ENCODE data around the gene PAQR8. TPM values are rescaled to one million over a fixed set of nuclear protein-coding genes. Genes with fewer than 3 reads are reported as not detected.

Gene PAQR8
- polyA plus RNA-seq, 1 donor from 2014 or later: 1.8 TPM

DNA sequence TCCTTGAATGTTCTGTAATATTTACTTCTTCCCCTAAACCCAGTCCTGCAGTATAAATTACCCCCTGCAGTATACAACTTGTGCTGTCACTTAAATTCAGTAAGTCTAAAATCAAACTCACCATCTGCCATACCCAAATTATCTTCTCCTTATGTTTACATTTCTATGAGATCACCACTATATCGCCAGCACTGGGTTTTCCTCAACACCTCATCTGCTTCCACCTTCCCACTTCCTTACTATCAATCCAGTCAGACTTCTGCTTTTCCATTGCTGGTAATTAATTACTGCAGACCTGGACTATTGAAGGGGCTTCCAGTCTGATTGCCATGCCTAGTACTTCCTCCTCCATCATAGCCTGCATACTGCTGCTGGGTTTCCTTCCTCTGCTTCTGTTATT lies 73.4 kb downstream of the PAQR8 start:
- H3K4me2 ChIP-seq (ENCODE audit: low read length): no peak overlapping the region
- no peaks in the 10 kb centered on the region for H3K79me2 ChIP-seq (replicated peaks; ENCODE audit: insufficient read depth, low read length)
- no peaks in the 10 kb centered on the region for H3F3A ChIP-seq (ENCODE audit: insufficient read depth, low read length, poor library complexity, severe bottlenecking)
- TF ChIP-seq RAD21 (conservative IDR thresholded peaks at IDR 0.05) (no peak), SMC3 (conservative IDR thresholded peaks at IDR 0.05; ENCODE audit: poor library complexity) (no peak), EZH2 (IDR thresholded peaks at IDR 0.05; ENCODE audit: borderline replicate concordance, insufficient read depth, low read length, poor library complexity, severe bottlenecking) (no peak), EP300 (conservative IDR thresholded peaks at IDR 0.05; ENCODE audit: poor library complexity, severe bottlenecking) (no peak), MXI1 (conservative IDR thresholded peaks at IDR 0.05; ENCODE audit: poor library complexity, severe bottlenecking) (no peak), POLR2AphosphoS5 (IDR thresholded peaks at IDR 0.05) (no peak), TAF1 (IDR thresholded peaks at IDR 0.05; ENCODE audit: low read depth) (no peak)
- TF ChIP-seq, protein P1, sequence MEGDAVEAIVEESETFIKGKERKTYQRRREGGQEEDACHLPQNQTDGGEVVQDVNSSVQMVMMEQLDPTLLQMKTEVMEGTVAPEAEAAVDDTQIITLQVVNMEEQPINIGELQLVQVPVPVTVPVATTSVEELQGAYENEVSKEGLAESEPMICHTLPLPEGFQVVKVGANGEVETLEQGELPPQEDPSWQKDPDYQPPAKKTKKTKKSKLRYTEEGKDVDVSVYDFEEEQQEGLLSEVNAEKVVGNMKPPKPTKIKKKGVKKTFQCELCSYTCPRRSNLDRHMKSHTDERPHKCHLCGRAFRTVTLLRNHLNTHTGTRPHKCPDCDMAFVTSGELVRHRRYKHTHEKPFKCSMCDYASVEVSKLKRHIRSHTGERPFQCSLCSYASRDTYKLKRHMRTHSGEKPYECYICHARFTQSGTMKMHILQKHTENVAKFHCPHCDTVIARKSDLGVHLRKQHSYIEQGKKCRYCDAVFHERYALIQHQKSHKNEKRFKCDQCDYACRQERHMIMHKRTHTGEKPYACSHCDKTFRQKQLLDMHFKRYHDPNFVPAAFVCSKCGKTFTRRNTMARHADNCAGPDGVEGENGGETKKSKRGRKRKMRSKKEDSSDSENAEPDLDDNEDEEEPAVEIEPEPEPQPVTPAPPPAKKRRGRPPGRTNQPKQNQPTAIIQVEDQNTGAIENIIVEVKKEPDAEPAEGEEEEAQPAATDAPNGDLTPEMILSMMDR (IDR thresholded peaks at IDR 0.05; ENCODE audit: poor library complexity, severe bottlenecking): no peak
- TF ChIP-seq, protein P2, sequence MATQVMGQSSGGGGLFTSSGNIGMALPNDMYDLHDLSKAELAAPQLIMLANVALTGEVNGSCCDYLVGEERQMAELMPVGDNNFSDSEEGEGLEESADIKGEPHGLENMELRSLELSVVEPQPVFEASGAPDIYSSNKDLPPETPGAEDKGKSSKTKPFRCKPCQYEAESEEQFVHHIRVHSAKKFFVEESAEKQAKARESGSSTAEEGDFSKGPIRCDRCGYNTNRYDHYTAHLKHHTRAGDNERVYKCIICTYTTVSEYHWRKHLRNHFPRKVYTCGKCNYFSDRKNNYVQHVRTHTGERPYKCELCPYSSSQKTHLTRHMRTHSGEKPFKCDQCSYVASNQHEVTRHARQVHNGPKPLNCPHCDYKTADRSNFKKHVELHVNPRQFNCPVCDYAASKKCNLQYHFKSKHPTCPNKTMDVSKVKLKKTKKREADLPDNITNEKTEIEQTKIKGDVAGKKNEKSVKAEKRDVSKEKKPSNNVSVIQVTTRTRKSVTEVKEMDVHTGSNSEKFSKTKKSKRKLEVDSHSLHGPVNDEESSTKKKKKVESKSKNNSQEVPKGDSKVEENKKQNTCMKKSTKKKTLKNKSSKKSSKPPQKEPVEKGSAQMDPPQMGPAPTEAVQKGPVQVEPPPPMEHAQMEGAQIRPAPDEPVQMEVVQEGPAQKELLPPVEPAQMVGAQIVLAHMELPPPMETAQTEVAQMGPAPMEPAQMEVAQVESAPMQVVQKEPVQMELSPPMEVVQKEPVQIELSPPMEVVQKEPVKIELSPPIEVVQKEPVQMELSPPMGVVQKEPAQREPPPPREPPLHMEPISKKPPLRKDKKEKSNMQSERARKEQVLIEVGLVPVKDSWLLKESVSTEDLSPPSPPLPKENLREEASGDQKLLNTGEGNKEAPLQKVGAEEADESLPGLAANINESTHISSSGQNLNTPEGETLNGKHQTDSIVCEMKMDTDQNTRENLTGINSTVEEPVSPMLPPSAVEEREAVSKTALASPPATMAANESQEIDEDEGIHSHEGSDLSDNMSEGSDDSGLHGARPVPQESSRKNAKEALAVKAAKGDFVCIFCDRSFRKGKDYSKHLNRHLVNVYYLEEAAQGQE (IDR thresholded peaks at IDR 0.05; ENCODE audit: borderline replicate concordance): no peak
- no peaks in the 10 kb centered on the region for H3K9me3 ChIP-seq (ENCODE audit: low read length)
- H2AFZ ChIP-seq (ENCODE audit: low read depth, low read length): no peak overlapping the region
- H3K9ac ChIP-seq (ENCODE audit: low read length): no peak overlapping the region
- H3K27me3 ChIP-seq (ENCODE audit: insufficient read depth, low read depth, low read length): no peaks in the 10 kb centered on the region
- no peak overlapping the region for H3K27ac ChIP-seq (ENCODE audit: low read length)
- no peak overlapping the region for H3K4me3 ChIP-seq (ENCODE audit: low read length)
- H3K9me2 ChIP-seq (ENCODE audit: insufficient read depth, low read length): no peaks in the 10 kb centered on the region
- H4K20me1 ChIP-seq (ENCODE audit: insufficient read depth): no peaks in the 10 kb centered on the region
- H3K36me3 ChIP-seq (ENCODE audit: insufficient read depth, low read length): no peaks in the 10 kb centered on the region

- H3K9me2 ChIP-seq (ENCODE audit: insufficient read depth, low read length): no peaks in the 10 kb centered on the region
- H2AFZ ChIP-seq (ENCODE audit: low read depth, low read length): no peak overlapping the region
- no peak for TF ChIP-seq SMC3 (conservative IDR thresholded peaks at IDR 0.05; ENCODE audit: poor library complexity)
- no peak for TF ChIP-seq TAF1 (IDR thresholded peaks at IDR 0.05; ENCODE audit: low read depth)
- TF ChIP-seq, protein P1 (IDR thresholded peaks at IDR 0.05; ENCODE audit: poor library complexity, severe bottlenecking): no peak
- TF ChIP-seq RAD21 (conservative IDR thresholded peaks at IDR 0.05): no peak
- TF ChIP-seq EZH2 (IDR thresholded peaks at IDR 0.05; ENCODE audit: borderline replicate concordance, insufficient read depth, low read length, poor library complexity, severe bottlenecking): no peak
- no peak for TF ChIP-seq MXI1 (conservative IDR thresholded peaks at IDR 0.05; ENCODE audit: poor library complexity, severe bottlenecking)
- no peak for TF ChIP-seq EP300 (conservative IDR thresholded peaks at IDR 0.05; ENCODE audit: poor library complexity, severe bottlenecking)
- no peak for TF ChIP-seq POLR2AphosphoS5 (IDR thresholded peaks at IDR 0.05)
- TF ChIP-seq, protein P2 (IDR thresholded peaks at IDR 0.05; ENCODE audit: borderline replicate concordance): no peak
- no peaks in the 10 kb centered on the region for H3F3A ChIP-seq (ENCODE audit: insufficient read depth, low read length, poor library complexity, severe bottlenecking)
- H3K27me3 ChIP-seq (ENCODE audit: insufficient read depth, low read depth, low read length): no peaks in the 10 kb centered on the region
- H3K4me2 ChIP-seq (ENCODE audit: low read length): no peak overlapping the region
- no peaks in the 10 kb centered on the region for H3K79me2 ChIP-seq (replicated peaks; ENCODE audit: insufficient read depth, low read length)
- H3K27ac ChIP-seq (ENCODE audit: low read length): no peak overlapping the region
- no peaks in the 10 kb centered on the region for H3K36me3 ChIP-seq (ENCODE audit: insufficient read depth, low read length)
- no peak overlapping the region for H3K9ac ChIP-seq (ENCODE audit: low read length)
- H4K20me1 ChIP-seq (ENCODE audit: insufficient read depth): no peaks in the 10 kb centered on the region
- no peaks in the 10 kb centered on the region for H3K9me3 ChIP-seq (ENCODE audit: low read length)
- no peak overlapping the region for H3K4me3 ChIP-seq (ENCODE audit: low read length)
Observed at GRCh38 chr6:52438926-52439325, 77.0 kb downstream of the PAQR8 start.
